Panc1 (cell line): ENCODE results near the gene TEX51. TPM values are rescaled to one million over a fixed set of nuclear protein-coding genes. Genes with fewer than 3 reads are reported as not detected.

ENCODE experiments used
- ATAC-seq: fragments of 200-7000 bp; cut with Tn5 transposase; 2 replicates; pipeline ENCODE4 v1.9.1; 2020; ENCODE audit warnings: mild to moderate bottlenecking, moderate library complexity
- BruUV-seq: library from RNA; stranded (reverse); fragments of 400-500 nt; replicated peaks from 2 replicates; lab custom pipeline; 2021; lab: Mats Ljungman, UMichigan
- CTCF ChIA-PET: fragments of 300-600 bp; sonication (Branson Sonifier 250); formaldehyde crosslinking; loops from one replicate; lab custom pipeline; 2022; ENCODE audit warnings: antibody characterized with exemption; lab: Charles Lee
- POLR2A ChIA-PET: fragments of 300-600 bp; sonication (Branson Sonifier 250); formaldehyde crosslinking; loops from one replicate; lab custom pipeline; 2022; ENCODE audit warnings: antibody characterized with exemption; lab: Charles Lee
- DNase-seq: peaks from one replicate; pipeline ENCODE4 v3.0.0-alpha.2; 2010; ENCODE audit warnings: low read depth, low spot score
- H3K27ac ChIP-seq: 2 replicates; pipeline ENCODE4 v1.5.1; 2011; ENCODE audit warnings: mild to moderate bottlenecking, low read length, inconsistent platforms
- H3K27me3 ChIP-seq: fragments of 200-500 bp; sonication (Bioruptor generic); 2 replicates; pipeline ENCODE4 v1.6.0; 2014; ENCODE audit warnings: low read length, inconsistent platforms; ENCODE audit not compliant: control insufficient read depth, insufficient read depth
- H3K36me3 ChIP-seq: fragments of 200-500 bp; sonication (Bioruptor generic); 2 replicates; pipeline ENCODE4 v1.5.1; 2014; ENCODE audit warnings: inconsistent platforms, mild to moderate bottlenecking, low read length, moderate library complexity; ENCODE audit not compliant: control insufficient read depth, insufficient read depth
- H3K4me1 ChIP-seq: 2 replicates; pipeline ENCODE4 v1.5.1; 2011; ENCODE audit warnings: inconsistent platforms, mild to moderate bottlenecking, low read length, moderate library complexity; ENCODE audit not compliant: control insufficient read depth, insufficient read depth
- H3K4me3 ChIP-seq, 2 experiments: 2 replicates each; pipeline ENCODE4 v1.5.1; 2011 to 2012; ENCODE audit warnings: low read depth in 2 of 2, low read length in 2 of 2, mild to moderate bottlenecking in 2 of 2, inconsistent platforms in 1 of 2, moderate library complexity in 1 of 2
- H3K9me3 ChIP-seq: fragments of 200-500 bp; sonication (Bioruptor generic); 2 replicates; pipeline ENCODE4 v1.5.1; 2014; ENCODE audit warnings: low read depth, mild to moderate bottlenecking, inconsistent platforms, low read length, moderate library complexity; ENCODE audit not compliant: control insufficient read depth, insufficient read depth
- CTCF ChIP-seq: fragments of 450-650 bp; IDR thresholded peaks from 2 replicates; pipeline ENCODE4 v1.5.1; 2017; ENCODE audit warnings: mild to moderate bottlenecking
- POLR2AphosphoS5 ChIP-seq: IDR thresholded peaks from 2 replicates; pipeline ENCODE4 v1.6.1; 2012; ENCODE audit warnings: mild to moderate bottlenecking, low read depth, low read length, moderate library complexity
- REST ChIP-seq, 2 experiments: IDR thresholded peaks; 2 replicates each; pipeline ENCODE4 v1.6.1; 2011 to 2012; ENCODE audit warnings: low read depth in 2 of 2, control low read depth in 1 of 2, low read length in 1 of 2, mild to moderate bottlenecking in 1 of 2, moderate library complexity in 1 of 2; ENCODE audit not compliant: insufficient read depth in 1 of 2
- SIN3A ChIP-seq: IDR thresholded peaks from 2 replicates; pipeline ENCODE4 v1.6.1; 2012; ENCODE audit warnings: low read depth, mild to moderate bottlenecking, low read length, moderate library complexity, borderline replicate concordance; ENCODE audit not compliant: insufficient read depth
- TCF7L2 ChIP-seq: IDR thresholded peaks from 2 replicates; pipeline ENCODE4 v1.6.1; 2011; ENCODE audit warnings: mild to moderate bottlenecking, low read depth, low read length, inconsistent platforms
- in situ Hi-C: cut with HindIII; loops from 2 replicates; pipeline ENCODE4 v1.10.0; 2016; ENCODE audit warnings: low sequenced_read_pairs, low pct_unique_long_range_greater_than_20kb
- intact Hi-C: fragments of 100-400 bp; cut with micrococcal nuclease; formaldehyde crosslinking; loops from one replicate; pipeline ENCODE4 v1.10.0; 2022; ENCODE audit not compliant: unreplicated experiment
- total RNA-seq: library from RNA; stranded (reverse); gene quantifications from one replicate; pipeline ENCODE4 v1.2.1, GENCODE V29; 2021; ENCODE audit not compliant: unreplicated experiment

The TEX51 gene
- total RNA-seq, 1 experiment from 2014 or later, result not detected

GRCh38 chr2:126900646-126901319 lies 2.1 kb downstream of the TEX51 start:
- Histone ChIP-seq H3K4me3 (no peak overlapping the region), H3K36me3 (no peaks in the 10 kb centered on the region), H3K27me3 (no peaks in the 10 kb centered on the region; the same call in 1 of the 2 replicates), H3K9me3 (no peaks in the 10 kb centered on the region), H3K27ac (no peak overlapping the region), H3K4me1 (no peaks in the 10 kb centered on the region)
- intact Hi-C loops, result no loop called here
- TF ChIP-seq REST (IDR thresholded peaks at IDR 0.05; ENCODE audit: insufficient read depth in 1 of 2, low read depth in 2 of 2, low read length in 1 of 2), result no peak
- no TSS peak for BruUV-seq
- CTCF ChIA-PET, result no interaction called here
- in situ Hi-C loops, result no loop called here
- no peak for ATAC-seq
- no peak for DNase-seq
- POLR2A ChIA-PET, result interaction anchor here (0.5 kb wide), 1 partner anchor 809 kb away, joined by 4 read pairs; no protein-coding TSS in a partner anchor

GRCh38 chr2:126901459-126901858 lies 2.8 kb downstream of the TEX51 start:
- H3K4me3 ChIP-seq, result no peak overlapping the region
- no peaks in the 10 kb centered on the region for H3K4me1 ChIP-seq
- H3K9me3 ChIP-seq, result no peaks in the 10 kb centered on the region
- intact Hi-C loops, result no loop called here
- no TSS peak for BruUV-seq
- DNase-seq (no peak), ATAC-seq (no peak)
- ChIA-PET POLR2A (no interaction called here), CTCF (no interaction called here)
- TF ChIP-seq TCF7L2 (no peak), SIN3A (no peak)
- H3K27ac ChIP-seq, result no peak overlapping the region
- in situ Hi-C loops, result no loop called here
- no peaks in the 10 kb centered on the region for H3K36me3 ChIP-seq
- H3K27me3 ChIP-seq, result no peaks in the 10 kb centered on the region; the same call in 1 of the 2 replicates

GRCh38 chr2:126902152-126902835 lies 3.6 kb downstream of the TEX51 start:
- no peaks in the 10 kb centered on the region for H3K4me1 ChIP-seq
- no peaks in the 10 kb centered on the region for H3K36me3 ChIP-seq
- no peak for DNase-seq
- H3K9me3 ChIP-seq, result no peaks in the 10 kb centered on the region
- H3K27me3 ChIP-seq, result no peaks in the 10 kb centered on the region; the same call in 1 of the 2 replicates
- no peak overlapping the region for H3K4me3 ChIP-seq
- no peak for TF ChIP-seq REST (IDR thresholded peaks at IDR 0.05; ENCODE audit: insufficient read depth in 1 of 2, low read depth in 2 of 2, low read length in 1 of 2)
- no peak for TF ChIP-seq POLR2AphosphoS5
- no peak for TF ChIP-seq CTCF
- TF ChIP-seq SIN3A, result no peak
- TF ChIP-seq TCF7L2, result no peak
- H3K27ac ChIP-seq, result no peak overlapping the region
- POLR2A ChIA-PET, result no interaction called here
- CTCF ChIA-PET, result no interaction called here
- in situ Hi-C loops (no loop called here), intact Hi-C loops (no loop called here)
- ATAC-seq, result no peak
- BruUV-seq, result no TSS peak
